B cell (primary cell): Measurements from ENCODE around the gene SLC1A4. TPM values are rescaled to one million over a fixed set of nuclear protein-coding genes. Genes with fewer than 3 reads are reported as not detected.

Experiments used
- ATAC-seq: fragments of 200-7000 bp; cut with Tn5 transposase; one replicate; pipeline ENCODE4 v1.10.0; 2021; ENCODE audit warnings: low read depth, mild to moderate bottlenecking, moderate number of reproducible peaks, moderate library complexity
- CTCF ChIA-PET: fragments of 350-600 bp; sonication (Branson Sonifier 250); formaldehyde crosslinking; loops from one replicate; lab custom pipeline; 2021; ENCODE audit warnings: antibody characterized with exemption, inconsistent platforms; lab: Charles Lee
- POLR2A ChIA-PET: fragments of 350-600 bp; sonication (Branson Sonifier 250); formaldehyde crosslinking; loops from one replicate; lab custom pipeline; 2021; ENCODE audit warnings: antibody characterized with exemption; lab: Charles Lee
- DNase-seq: peaks from one replicate; pipeline ENCODE4 v3.0.0; 2013
- H2AFZ ChIP-seq: 2 replicates; pipeline ENCODE4 v1.6.1; 2012; ENCODE audit warnings: mild to moderate bottlenecking, low read depth, low read length; ENCODE audit not compliant: insufficient read depth, poor library complexity, severe bottlenecking
- H3K27ac ChIP-seq, 2 donors: 1 replicate in 1 of 2; 2 replicates in 1 of 2; pipeline ENCODE4 v1.5.1; 2012 to 2013; ENCODE audit warnings: low read length in 2 of 2, mild to moderate bottlenecking in 2 of 2, moderate library complexity in 1 of 2
- H3K27me3 ChIP-seq, 4 experiments: fragments of 200-600 bp in 1 of 4; sonication (generic) in 1 of 4; replicated peaks in 1 of 4; 1 replicate in 2 of 4; 2 replicates in 2 of 4; pipeline versions ENCODE4 v1.6.1 to v1.7.0; 2013 to 2016; ENCODE audit warnings: low read length in 3 of 4, mild to moderate bottlenecking in 2 of 4, mixed read lengths in 1 of 4, moderate library complexity in 1 of 4; ENCODE audit not compliant: insufficient read depth in 4 of 4, control insufficient read depth in 3 of 4; ENCODE audit errors: control extremely low read depth in 1 of 4
- H3K36me3 ChIP-seq, 2 experiments: replicated peaks in 1 of 2; 1 replicate in 1 of 2; 2 replicates in 1 of 2; pipeline versions ENCODE4 v1.6.1 to v1.7.1; 2013; ENCODE audit warnings: low read length in 1 of 2; ENCODE audit not compliant: insufficient read depth in 2 of 2, control insufficient read depth in 1 of 2; ENCODE audit errors: control extremely low read depth in 1 of 2, extremely low read depth in 1 of 2
- H3K4me1 ChIP-seq, 2 donors: fragments of 200-600 bp in 1 of 2; sonication (generic) in 1 of 2; 1 replicate in 1 of 2; 2 replicates in 1 of 2; pipeline versions ENCODE4 v1.5.1 to v1.6.1; 2013 to 2017; ENCODE audit warnings: low read length in 2 of 2; ENCODE audit not compliant: control insufficient read depth in 2 of 2, insufficient read depth in 2 of 2
- H3K4me2 ChIP-seq: replicated peaks from 2 replicates; pipeline ENCODE3; 2012; ENCODE audit warnings: mild to moderate bottlenecking, low read depth, low read length; ENCODE audit not compliant: poor library complexity, severe bottlenecking
- H3K4me3 ChIP-seq, 5 experiments: fragments of 200-600 bp in 1 of 5; sonication (generic) in 1 of 5; 1 replicate in 3 of 5; 2 replicates in 2 of 5; pipeline versions ENCODE4 v1.5.1 to v1.7.0; 2011 to 2016; ENCODE audit warnings: low read length in 4 of 5, mild to moderate bottlenecking in 4 of 5, low read depth in 2 of 5, control low read depth in 1 of 5, moderate library complexity in 1 of 5; ENCODE audit not compliant: insufficient read depth in 1 of 5; ENCODE audit errors: control extremely low read depth in 1 of 5, extremely low read depth in 1 of 5
- H3K79me2 ChIP-seq: fragments of 200-600 bp; sonication (generic); one replicate; pipeline ENCODE4 v1.6.0; 2016; ENCODE audit warnings: low read length; ENCODE audit not compliant: control insufficient read depth, insufficient read depth
- H3K9ac ChIP-seq: fragments of 200-600 bp; sonication (generic); 2 replicates; pipeline ENCODE4 v1.6.1; 2017; ENCODE audit warnings: mild to moderate bottlenecking, low read length, moderate library complexity
- H3K9me3 ChIP-seq, 3 donors: one replicate each; pipeline versions ENCODE4 v1.6.1 to v1.7.1; 2013; ENCODE audit warnings: low read length in 2 of 3; ENCODE audit not compliant: control insufficient read depth in 2 of 3, insufficient read depth in 1 of 3; ENCODE audit errors: control extremely low read depth in 1 of 3
- H4K20me1 ChIP-seq: 2 replicates; pipeline ENCODE4 v1.6.0; 2012; ENCODE audit warnings: mild to moderate bottlenecking, low read length; ENCODE audit not compliant: insufficient read depth, control insufficient read depth, poor library complexity, severe bottlenecking
- H3K27ac Mint-ChIP-seq: one replicate; pipeline ENCODE4 v1.8.0; 2021; ENCODE audit warnings: mixed read lengths
- H3K27me3 Mint-ChIP-seq: one replicate; pipeline ENCODE4 v1.8.0; 2021; ENCODE audit warnings: mixed read lengths
- H3K4me1 Mint-ChIP-seq: one replicate; pipeline ENCODE4 v1.8.0; 2021; ENCODE audit warnings: mixed read lengths
- H3K4me3 Mint-ChIP-seq: one replicate; pipeline ENCODE4 v1.8.0; 2021; ENCODE audit warnings: mixed read lengths
- H3K9me3 Mint-ChIP-seq: one replicate; pipeline ENCODE4 v1.8.0; 2022; ENCODE audit warnings: mixed read lengths; ENCODE audit not compliant: insufficient read depth
- EZH2 ChIP-seq: IDR thresholded peaks from 2 replicates; pipeline ENCODE4 v1.6.1; 2012; ENCODE audit warnings: borderline replicate concordance, low read depth, mild to moderate bottlenecking, moderate library complexity, low read length; ENCODE audit not compliant: insufficient read depth, poor library complexity, severe bottlenecking
- WGBS: methylation state at CpG from one replicate; pipeline ENCODE4 v1.1.5; 2013; ENCODE audit warnings: missing lambda C conversion rate; ENCODE audit not compliant: insufficient coverage; 5-methylcytosine and 5-hydroxymethylcytosine counted together
- intact Hi-C: fragments of 100-400 bp; cut with micrococcal nuclease; formaldehyde crosslinking; loops from one replicate; pipeline ENCODE4 v1.10.0; 2022
- polyA plus RNA-seq: library from polyadenylated mRNA; depleted of rRNA; stranded (reverse); fragments of >200 nt; gene quantifications from 2 replicates; pipeline ENCODE4 v1.2.3, GENCODE V29; 2012
- total RNA-seq, 2 donors: library from RNA; stranded (reverse); fragments of 120-200 nt in 1 of 2; gene quantifications; 1 replicate in 1 of 2; 2 replicates in 1 of 2; pipeline versions ENCODE4 v1.2.3 to v1.2.4, GENCODE V29; 2013 to 2022
- TF ChIP-seq, protein P1 (sequence below): fragments of 200-600 bp; IDR thresholded peaks from one replicate; pipeline ENCODE4 v1.8.0; 2022; ENCODE audit warnings: antibody characterized with exemption, mild to moderate bottlenecking

The SLC1A4 gene
- total and polyA plus RNA-seq, 2 donors (not counting 1 experiment from before 2014, with no cell fraction given), result 1.7 to 15.7 TPM

- Mint-ChIP-seq H3K27me3 (no peaks in the 10 kb centered on the region), H3K4me3 (no peak overlapping the region), H3K9me3 (no peaks in the 10 kb centered on the region), H3K27ac (no peak overlapping the region), H3K4me1 (peaks cover 5% of the 10 kb centered on the region)
- no peaks in the 10 kb centered on the region for H3K27me3 ChIP-seq
- H3K79me2 ChIP-seq, result no peaks in the 10 kb centered on the region
- no peaks in the 10 kb centered on the region for H3K4me1 ChIP-seq
- POLR2A ChIA-PET, result interaction anchor here (0.6 kb wide), 1 partner anchor 45 kb away, joined by 4 read pairs; no protein-coding TSS in a partner anchor
- DNase-seq (no peak), ATAC-seq (no peak)
- H3K9ac ChIP-seq, result no peak overlapping the region
- no peaks in the 10 kb centered on the region for H3K9me3 ChIP-seq
- WGBS, result 100% methylated on average over 4 of the region's 5 CpGs
- no peaks in the 10 kb centered on the region for H4K20me1 ChIP-seq
- no peak overlapping the region for H3K27ac ChIP-seq
- intact Hi-C loops, result no loop called here
- TF ChIP-seq, protein P1, sequence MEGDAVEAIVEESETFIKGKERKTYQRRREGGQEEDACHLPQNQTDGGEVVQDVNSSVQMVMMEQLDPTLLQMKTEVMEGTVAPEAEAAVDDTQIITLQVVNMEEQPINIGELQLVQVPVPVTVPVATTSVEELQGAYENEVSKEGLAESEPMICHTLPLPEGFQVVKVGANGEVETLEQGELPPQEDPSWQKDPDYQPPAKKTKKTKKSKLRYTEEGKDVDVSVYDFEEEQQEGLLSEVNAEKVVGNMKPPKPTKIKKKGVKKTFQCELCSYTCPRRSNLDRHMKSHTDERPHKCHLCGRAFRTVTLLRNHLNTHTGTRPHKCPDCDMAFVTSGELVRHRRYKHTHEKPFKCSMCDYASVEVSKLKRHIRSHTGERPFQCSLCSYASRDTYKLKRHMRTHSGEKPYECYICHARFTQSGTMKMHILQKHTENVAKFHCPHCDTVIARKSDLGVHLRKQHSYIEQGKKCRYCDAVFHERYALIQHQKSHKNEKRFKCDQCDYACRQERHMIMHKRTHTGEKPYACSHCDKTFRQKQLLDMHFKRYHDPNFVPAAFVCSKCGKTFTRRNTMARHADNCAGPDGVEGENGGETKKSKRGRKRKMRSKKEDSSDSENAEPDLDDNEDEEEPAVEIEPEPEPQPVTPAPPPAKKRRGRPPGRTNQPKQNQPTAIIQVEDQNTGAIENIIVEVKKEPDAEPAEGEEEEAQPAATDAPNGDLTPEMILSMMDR, result no peak
- no peak for TF ChIP-seq EZH2
- H2AFZ ChIP-seq, result no peak overlapping the region
- H3K36me3 ChIP-seq, result peaks cover 0 to 3% of the 10 kb centered on the region in 2 experiments
- no peak overlapping the region for H3K4me2 ChIP-seq
- no peak overlapping the region for H3K4me3 ChIP-seq
- CTCF ChIA-PET, result no interaction called here
Measured at GRCh38 chr2:64972426-64972825, 16.8 kb upstream of the SLC1A4 start.

DNA sequence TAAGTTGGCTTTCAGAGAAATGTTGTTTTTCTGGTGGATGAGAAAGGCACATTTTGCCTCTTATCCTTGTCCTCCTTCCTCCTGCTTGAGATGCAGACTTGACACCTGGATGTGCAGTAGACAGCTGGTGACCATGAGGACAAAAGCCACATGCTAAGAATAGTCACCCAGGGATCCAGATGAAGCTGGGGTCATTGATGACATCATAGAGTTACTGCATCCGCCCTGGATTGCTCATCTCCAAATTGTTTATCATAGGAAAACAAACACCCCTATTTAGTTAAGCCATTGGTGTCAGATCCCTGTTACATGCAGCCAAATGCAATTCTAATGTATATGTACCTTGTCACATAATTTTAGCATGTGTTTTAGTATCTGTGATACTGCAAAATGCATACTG lies 16.3 kb upstream of the SLC1A4 start:
- Histone ChIP-seq H3K79me2 (no peaks in the 10 kb centered on the region), H3K4me2 (no peak overlapping the region), H3K9ac (no peak overlapping the region), H3K27ac (no peak overlapping the region), H3K27me3 (no peaks in the 10 kb centered on the region), H3K4me3 (no peak overlapping the region), H4K20me1 (no peaks in the 10 kb centered on the region), H2AFZ (no peak overlapping the region), H3K4me1 (no peaks in the 10 kb centered on the region), H3K36me3 (peaks cover 0 to 3% of the 10 kb centered on the region in 2 experiments), H3K9me3 (no peaks in the 10 kb centered on the region)
- H3K27ac Mint-ChIP-seq, result no peak overlapping the region
- ChIA-PET POLR2A (no interaction called here), CTCF (no interaction called here)
- H3K27me3 Mint-ChIP-seq, result no peaks in the 10 kb centered on the region
- peaks cover 5% of the 10 kb centered on the region for H3K4me1 Mint-ChIP-seq
- H3K4me3 Mint-ChIP-seq, result no peak overlapping the region
- ATAC-seq (no peak), DNase-seq (no peak)
- WGBS, result no CpG with 5 or more reads among the region's 1 CpG
- TF ChIP-seq, protein P1, result no peak
- TF ChIP-seq EZH2, result no peak
- intact Hi-C loops, result no loop called here
- H3K9me3 Mint-ChIP-seq, result no peaks in the 10 kb centered on the region
